Osteoblast (primary cell): ENCODE data around the gene POC1B. TPM values are rescaled to one million over a fixed set of nuclear protein-coding genes. Genes with fewer than 3 reads are reported as not detected.

Experiments used
- DNase-seq: peaks from one replicate; pipeline ENCODE4 v3.0.0; 2011; ENCODE audit warnings: low spot score, mixed read lengths; ENCODE audit not compliant: insufficient read length; ENCODE audit errors: missing footprints
- H2AFZ ChIP-seq: 2 replicates; pipeline ENCODE4 v1.6.0; 2011; ENCODE audit warnings: mild to moderate bottlenecking, low read length
- H3K27ac ChIP-seq: 2 replicates; pipeline ENCODE4 v1.5.1; 2011; ENCODE audit warnings: mild to moderate bottlenecking, low read depth, low read length, moderate library complexity
- H3K27me3 ChIP-seq: 2 replicates; pipeline ENCODE4 v1.6.0; 2012; ENCODE audit warnings: mild to moderate bottlenecking, control low read depth, inconsistent platforms, low read length, moderate library complexity; ENCODE audit not compliant: insufficient read depth
- H3K36me3 ChIP-seq: 2 replicates; pipeline ENCODE4 v1.5.1; 2011; ENCODE audit warnings: mild to moderate bottlenecking, low read length, control low read depth, moderate library complexity; ENCODE audit not compliant: insufficient read depth
- H3K4me1 ChIP-seq: 2 replicates; pipeline ENCODE4 v1.5.1; 2011; ENCODE audit warnings: mild to moderate bottlenecking, low read length, control low read depth, moderate library complexity; ENCODE audit not compliant: insufficient read depth
- H3K4me2 ChIP-seq: 2 replicates; pipeline ENCODE4 v1.6.0; 2011; ENCODE audit warnings: mild to moderate bottlenecking, low read length; ENCODE audit not compliant: insufficient read depth
- H3K4me3 ChIP-seq: fragments of 200-600 bp; sonication (generic); 3 replicates; pipeline ENCODE4 v1.5.1; 2012; ENCODE audit warnings: mild to moderate bottlenecking, low read length, inconsistent platforms; ENCODE audit not compliant: insufficient read depth
- H3K79me2 ChIP-seq: 2 replicates; pipeline ENCODE4 v1.6.0; 2012; ENCODE audit warnings: mild to moderate bottlenecking, low read length, control low read depth, inconsistent platforms; ENCODE audit not compliant: insufficient read depth
- H3K9me3 ChIP-seq: 2 replicates; pipeline ENCODE4 v1.5.1; 2011; ENCODE audit warnings: low read depth, low read length, control low read depth
- H4K20me1 ChIP-seq: 2 replicates; pipeline ENCODE4 v1.6.0; 2012; ENCODE audit warnings: mild to moderate bottlenecking, low read length, control low read depth; ENCODE audit not compliant: insufficient read depth
- total RNA-seq: library from RNA; depleted of rRNA; stranded (reverse); fragments of >200 nt; gene quantifications from 2 replicates; pipeline ENCODE4 v1.2.3, GENCODE V29; 2012
- TF ChIP-seq, protein P1 (sequence below): IDR thresholded peaks from 2 replicates; pipeline ENCODE4 v1.5.1; 2011; ENCODE audit warnings: mild to moderate bottlenecking, low read depth, low read length, moderate library complexity; ENCODE audit errors: extremely low read depth

POC1B gene
- total RNA-seq, 1 donor, result 10.9 TPM

DNA sequence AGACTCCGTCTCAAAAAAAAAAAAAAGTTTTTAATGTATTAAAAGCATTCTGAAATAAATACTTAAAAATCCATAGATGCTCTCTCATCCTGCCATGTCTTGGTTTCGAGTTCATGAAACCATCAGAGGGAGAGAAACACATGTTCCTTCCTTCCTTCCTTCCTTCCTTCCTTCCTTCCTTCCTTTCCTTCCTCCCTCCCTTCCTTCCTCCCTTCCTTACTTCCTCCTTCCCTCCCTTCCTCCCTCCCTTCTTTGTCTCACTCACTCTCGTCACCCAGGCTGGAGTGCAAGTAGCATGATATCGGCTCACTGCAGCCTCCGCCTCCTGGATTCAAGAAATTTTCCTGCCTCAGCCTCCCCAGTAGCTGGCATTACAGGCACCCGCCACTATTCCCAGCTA is 113.2 kb downstream of the POC1B start:
- DNase-seq, result no peak
- H3K36me3 ChIP-seq, result no peaks in the 10 kb centered on the region
- TF ChIP-seq, protein P1, sequence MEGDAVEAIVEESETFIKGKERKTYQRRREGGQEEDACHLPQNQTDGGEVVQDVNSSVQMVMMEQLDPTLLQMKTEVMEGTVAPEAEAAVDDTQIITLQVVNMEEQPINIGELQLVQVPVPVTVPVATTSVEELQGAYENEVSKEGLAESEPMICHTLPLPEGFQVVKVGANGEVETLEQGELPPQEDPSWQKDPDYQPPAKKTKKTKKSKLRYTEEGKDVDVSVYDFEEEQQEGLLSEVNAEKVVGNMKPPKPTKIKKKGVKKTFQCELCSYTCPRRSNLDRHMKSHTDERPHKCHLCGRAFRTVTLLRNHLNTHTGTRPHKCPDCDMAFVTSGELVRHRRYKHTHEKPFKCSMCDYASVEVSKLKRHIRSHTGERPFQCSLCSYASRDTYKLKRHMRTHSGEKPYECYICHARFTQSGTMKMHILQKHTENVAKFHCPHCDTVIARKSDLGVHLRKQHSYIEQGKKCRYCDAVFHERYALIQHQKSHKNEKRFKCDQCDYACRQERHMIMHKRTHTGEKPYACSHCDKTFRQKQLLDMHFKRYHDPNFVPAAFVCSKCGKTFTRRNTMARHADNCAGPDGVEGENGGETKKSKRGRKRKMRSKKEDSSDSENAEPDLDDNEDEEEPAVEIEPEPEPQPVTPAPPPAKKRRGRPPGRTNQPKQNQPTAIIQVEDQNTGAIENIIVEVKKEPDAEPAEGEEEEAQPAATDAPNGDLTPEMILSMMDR, result no peak

DNA sequence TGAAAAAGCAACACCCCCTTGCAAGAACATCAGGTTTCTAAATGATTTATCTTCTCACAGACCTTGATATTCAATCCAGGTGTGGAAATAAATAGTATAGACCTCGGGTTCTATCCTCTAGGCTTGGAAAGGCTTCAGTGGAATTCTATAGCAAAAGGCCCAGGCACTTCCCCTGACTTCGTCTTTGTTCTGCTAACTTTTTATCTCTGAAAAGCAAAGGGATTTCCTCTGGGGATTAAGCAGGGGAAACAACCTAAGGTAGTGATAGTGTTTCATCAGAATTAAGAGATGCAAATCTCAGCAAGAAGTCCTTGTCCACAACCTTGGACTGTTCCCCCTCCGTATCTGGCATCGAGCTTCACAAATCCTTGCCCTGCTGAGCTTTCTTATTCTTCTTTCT is 114.0 kb downstream of the POC1B start:
- H3K4me2 ChIP-seq, result no peak overlapping the region
- no peak overlapping the region for H3K27ac ChIP-seq
- H3K79me2 ChIP-seq, result no peaks in the 10 kb centered on the region
- H3K9me3 ChIP-seq, result no peaks in the 10 kb centered on the region
- TF ChIP-seq, protein P1, result no peak
- no peak overlapping the region for H2AFZ ChIP-seq
- H3K4me1 ChIP-seq, result peaks cover 12% of the 10 kb centered on the region
- no peaks in the 10 kb centered on the region for H4K20me1 ChIP-seq
- no peaks in the 10 kb centered on the region for H3K36me3 ChIP-seq
- no peaks in the 10 kb centered on the region for H3K27me3 ChIP-seq
- H3K4me3 ChIP-seq, result no peak overlapping the region
- DNase-seq, result no peak

More for the DNA sequence above, 113.2 kb downstream of the POC1B start:
- Histone ChIP-seq H3K79me2 (no peaks in the 10 kb centered on the region), H3K27me3 (no peaks in the 10 kb centered on the region), H3K27ac (no peak overlapping the region), H4K20me1 (no peaks in the 10 kb centered on the region), H3K4me2 (no peak overlapping the region), H3K4me3 (no peak overlapping the region), H3K9me3 (no peaks in the 10 kb centered on the region), H2AFZ (no peak overlapping the region), H3K4me1 (peaks cover 20% of the 10 kb centered on the region)

DNA sequence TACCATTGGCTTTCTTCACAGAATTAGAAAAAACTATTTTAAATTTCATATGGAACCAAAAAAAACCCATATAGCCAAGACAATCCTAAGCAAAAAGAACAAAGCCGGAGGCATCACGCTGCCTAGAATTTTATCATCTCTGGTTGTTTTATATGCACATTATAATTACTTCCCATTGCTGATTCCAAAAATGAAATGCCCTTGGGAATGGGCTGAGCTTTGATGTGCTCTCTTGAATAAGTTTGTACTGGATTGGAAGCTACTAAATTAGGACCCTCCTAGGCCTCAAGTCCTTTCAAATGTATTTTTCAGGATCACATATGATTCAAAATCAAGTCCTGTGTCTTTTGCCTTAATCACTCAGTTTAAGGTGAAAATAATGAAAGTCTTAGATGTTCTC is 114.6 kb downstream of the POC1B start:
- H3K9me3 ChIP-seq, result no peaks in the 10 kb centered on the region
- no peaks in the 10 kb centered on the region for H4K20me1 ChIP-seq
- no peak overlapping the region for H3K4me3 ChIP-seq
- H3K27ac ChIP-seq, result no peak overlapping the region
- no peak overlapping the region for H3K4me2 ChIP-seq
- TF ChIP-seq, protein P1, result no peak
- H3K79me2 ChIP-seq, result no peaks in the 10 kb centered on the region
- no peaks in the 10 kb centered on the region for H3K27me3 ChIP-seq
- DNase-seq, result no peak
- peaks cover 7% of the 10 kb centered on the region for H3K4me1 ChIP-seq
- no peak overlapping the region for H2AFZ ChIP-seq
- no peaks in the 10 kb centered on the region for H3K36me3 ChIP-seq

- no peak overlapping the region for H2AFZ ChIP-seq
- H3K9me3 ChIP-seq, result no peaks in the 10 kb centered on the region
- H3K4me3 ChIP-seq, result no peak overlapping the region
- H3K79me2 ChIP-seq, result no peaks in the 10 kb centered on the region
- no peak overlapping the region for H3K4me2 ChIP-seq
- H3K27ac ChIP-seq, result no peak overlapping the region
- TF ChIP-seq, protein P1, result no peak
- H3K27me3 ChIP-seq, result no peaks in the 10 kb centered on the region
- H4K20me1 ChIP-seq, result no peaks in the 10 kb centered on the region
- no peak for DNase-seq
- H3K4me1 ChIP-seq, result no peaks in the 10 kb centered on the region
- no peaks in the 10 kb centered on the region for H3K36me3 ChIP-seq
These were observed 120.1 kb downstream of the POC1B start for GRCh38 chr12:89405626-89406345.
